GM18502 (cell line): ENCODE data around the gene ACOT7.

Source experiments
- ATAC-seq: cut with Tn5 transposase; IDR thresholded peaks from one replicate; pipeline ENCODE4 v1.9.1; 2021; ENCODE audit warnings: mild to moderate bottlenecking; ENCODE audit not compliant: unreplicated experiment, poor library complexity

ACOT7 gene

GRCh38 chr1:6424619-6425593, 31.3 kb upstream of the ACOT7 start, which contains the start of gene ESPN:
Gene ESPN, plus strand, starts transcription at chr1:6424776. Its CDS starts 180 bp downstream, at chr1:6424956.
- ATAC-seq, result no peak

- ATAC-seq, result no peak
Observed at GRCh38 chr1:6424000-6424565, 30.5 kb upstream of the ACOT7 start.

GRCh38 chr1:6423321-6423999, 29.9 kb upstream of the ACOT7 start:
- no peak for ATAC-seq

GRCh38 chr1:6421266-6421665, 27.7 kb upstream of the ACOT7 start:
- no peak for ATAC-seq

GRCh38 chr1:6420454-6421042, 27.0 kb upstream of the ACOT7 start:
- ATAC-seq, result no peak

GRCh38 chr1:6419804-6420453, 26.4 kb upstream of the ACOT7 start, which contains the start of gene HES2:
Gene HES2, minus strand, starts transcription at chr1:6419919. Its CDS starts 99 bp downstream, at chr1:6419820.
- no peak for ATAC-seq

- no peak for ATAC-seq
Observed at GRCh38 chr1:6419397-6419803, 25.8 kb upstream of the ACOT7 start.

- no peak for ATAC-seq
Observed at GRCh38 chr1:6418668-6419396, 25.3 kb upstream of the ACOT7 start.

GRCh38 chr1:6417961-6418667, 24.5 kb upstream of the ACOT7 start:
- ATAC-seq, result no peak

- ATAC-seq, result no peak
Observed at GRCh38 chr1:6416906-6417305, 23.3 kb upstream of the ACOT7 start.

- ATAC-seq, result no peak
Observed at GRCh38 chr1:6416295-6416656, 22.7 kb upstream of the ACOT7 start.

GRCh38 chr1:6414881-6415626, 21.5 kb upstream of the ACOT7 start:
- ATAC-seq, result no peak

- no peak for ATAC-seq
Observed at GRCh38 chr1:6414443-6414844, 20.9 kb upstream of the ACOT7 start.

- no peak for ATAC-seq
Observed at GRCh38 chr1:6412896-6413295, 19.3 kb upstream of the ACOT7 start.

- no peak for ATAC-seq
Observed at GRCh38 chr1:6410248-6410893, 16.8 kb upstream of the ACOT7 start.

- ATAC-seq, result no peak
Observed at GRCh38 chr1:6409733-6410132, 16.2 kb upstream of the ACOT7 start.

GRCh38 chr1:6409053-6409452, 15.5 kb upstream of the ACOT7 start:
- ATAC-seq, result no peak

- no peak for ATAC-seq
Observed at GRCh38 chr1:6408023-6408422, 14.5 kb upstream of the ACOT7 start.
